Body of pancreas (tissue), 4 donors: Measurements from ENCODE around the gene ADPRS. TPM values are rescaled to one million over a fixed set of nuclear protein-coding genes. Genes with fewer than 3 reads are reported as not detected.

ENCODE experiments used
- ATAC-seq: fragments of 150-250 bp; one replicate; pipeline ENCODE4 v1.9.1; 2016
- DNase-seq, 4 donors: peaks; one replicate each; pipeline ENCODE4 v3.0.0-alpha.2; 2019
- H3K27ac ChIP-seq, 4 donors: fragments of 200-600 bp; sonication (generic); 1 replicate in 3 of 4; 2 replicates in 1 of 4; pipeline versions ENCODE4 v1.5.1 to v1.6.1; 2016 to 2019; ENCODE audit warnings: mild to moderate bottlenecking in 1 of 4, mixed read lengths in 1 of 4, moderate library complexity in 1 of 4
- H3K27me3 ChIP-seq, 2 donors: fragments of 200-600 bp; sonication (generic); one replicate each; pipeline ENCODE4 v1.6.0; 2016; ENCODE audit warnings: mild to moderate bottlenecking in 1 of 2
- H3K36me3 ChIP-seq, 2 donors: fragments of 200-600 bp; sonication (generic); replicated peaks in 1 of 2; 2 replicates each; pipeline ENCODE4 v1.5.1; 2016; ENCODE audit warnings: low read depth in 2 of 2; ENCODE audit not compliant: insufficient read depth in 1 of 2
- H3K4me1 ChIP-seq: fragments of 200-600 bp; sonication (generic); one replicate; pipeline ENCODE4 v1.6.0; 2016
- H3K4me3 ChIP-seq, 2 donors: fragments of 200-600 bp; sonication (generic); 1 replicate in 1 of 2; 2 replicates in 1 of 2; pipeline ENCODE4 v1.5.1; 2016 to 2019
- H3K9me3 ChIP-seq, 3 donors: fragments of 200-600 bp; sonication (generic); 1 replicate in 2 of 3; 2 replicates in 1 of 3; pipeline ENCODE4 v1.5.1; 2016
- CTCF ChIP-seq, 7 experiments: fragments of 450-650 bp in 4 of 7; fragments of 200-600 bp in 3 of 7; sonication (generic) in 3 of 7; IDR thresholded peaks; one replicate each; pipeline ENCODE4 v1.5.1; 2016 to 2019; ENCODE audit warnings: antibody characterized with exemption in 7 of 7
- POLR2A ChIP-seq, 3 donors: fragments of 450-650 bp; IDR thresholded peaks; one replicate each; pipeline ENCODE4 v1.6.1; 2016; ENCODE audit warnings: antibody characterized with exemption in 3 of 3, mild to moderate bottlenecking in 2 of 3
- WGBS, 2 donors: methylation state at CpG; one replicate each; pipeline ENCODE4 v1.1.5; 2017; 5-methylcytosine and 5-hydroxymethylcytosine counted together
- intact Hi-C: fragments of 100-400 bp; cut with DNase I; formaldehyde crosslinking; loops from one replicate; pipeline ENCODE4 v1.15.1; 2023
- total RNA-seq, 2 donors: library from RNA; depleted of rRNA; stranded (reverse); fragments of >200 nt; gene quantifications; one replicate each; pipeline ENCODE4 v1.1.0, GENCODE V29; 2016

The ADPRS gene
- total RNA-seq, 2 donors from 2014 or later, result 16.2 to 25.2 TPM

GRCh38 chr1:36091698-36092097, 3.0 kb downstream of the ADPRS start:
- WGBS, 2 donors, result 87 to 88% methylated on average over 6 to 13 of the region's 13 CpGs
- peaks cover 17% of the 10 kb centered on the region for H3K4me1 ChIP-seq
- TF ChIP-seq CTCF (IDR thresholded peaks at IDR 0.05) (no peak), POLR2A (IDR thresholded peaks at IDR 0.05) (no peak)
- no peak overlapping the region for H3K27ac ChIP-seq
- H3K4me3 ChIP-seq, result no peak overlapping the region
- ATAC-seq (no peak), DNase-seq (no peak)
- H3K9me3 ChIP-seq, result no peaks in the 10 kb centered on the region
- H3K36me3 ChIP-seq, result peaks cover 19% of the 10 kb centered on the region in 2 donors
- no peaks in the 10 kb centered on the region for H3K27me3 ChIP-seq
- intact Hi-C loops, result loop anchor here (10.0 kb wide), 2 partner anchors 53 to 323 kb away; partner anchors contain the start of gene TRAPPC3

- no peak overlapping the region for H3K27ac ChIP-seq
- no peak overlapping the region for H3K4me3 ChIP-seq
- DNase-seq, result no peak
- H3K36me3 ChIP-seq, result peaks cover 19% of the 10 kb centered on the region in 2 donors
- H3K4me1 ChIP-seq, result peaks cover 17% of the 10 kb centered on the region
- WGBS, 2 donors, result 89 to 93% methylated on average over 15 to 17 of the region's 17 CpGs
- no peak for ATAC-seq
- TF ChIP-seq POLR2A (IDR thresholded peaks at IDR 0.05) (no peak), CTCF (IDR thresholded peaks at IDR 0.05) (no peak)
- intact Hi-C loops, result loop anchor here (10.0 kb wide), 2 partner anchors 53 to 323 kb away; partner anchors contain the start of gene TRAPPC3
- H3K9me3 ChIP-seq, result no peaks in the 10 kb centered on the region
- no peaks in the 10 kb centered on the region for H3K27me3 ChIP-seq
These were observed 3.6 kb downstream of the ADPRS start for GRCh38 chr1:36092166-36092797.

GRCh38 chr1:36092798-36093185, 4.1 kb downstream of the ADPRS start:
- no peak for TF ChIP-seq CTCF (IDR thresholded peaks at IDR 0.05)
- TF ChIP-seq POLR2A (IDR thresholded peaks at IDR 0.05), result no peak
- no peaks in the 10 kb centered on the region for H3K27me3 ChIP-seq
- peaks cover 17% of the 10 kb centered on the region for H3K4me1 ChIP-seq
- no peaks in the 10 kb centered on the region for H3K9me3 ChIP-seq
- ATAC-seq (no peak), DNase-seq (no peak)
- no peak overlapping the region for H3K4me3 ChIP-seq
- H3K27ac ChIP-seq, result no peak overlapping the region
- intact Hi-C loops, result loop anchor here (10.0 kb wide), 2 partner anchors 52 to 322 kb away; partner anchors contain the start of gene TRAPPC3
- H3K36me3 ChIP-seq, result peaks cover 19% of the 10 kb centered on the region in 2 donors
- WGBS, 2 donors, result 94 to 95% methylated on average over 7 to 9 of the region's 9 CpGs

- Histone ChIP-seq H3K27me3 (no peaks in the 10 kb centered on the region), H3K4me1 (peaks cover 15% of the 10 kb centered on the region), H3K27ac (no peak overlapping the region), H3K36me3 (peaks cover 19% of the 10 kb centered on the region in 2 donors), H3K9me3 (no peaks in the 10 kb centered on the region), H3K4me3 (no peak overlapping the region)
- TF ChIP-seq CTCF (IDR thresholded peaks at IDR 0.05) (no peak), POLR2A (IDR thresholded peaks at IDR 0.05) (no peak)
- ATAC-seq, result no peak
- intact Hi-C loops, result loop anchor here (10.0 kb wide), 2 partner anchors 52 to 322 kb away; partner anchors contain the start of gene TRAPPC3
- WGBS, 2 donors, result 82% methylated on average over 6 of the region's 7 CpGs
- DNase-seq, result no peak
These were observed 4.5 kb downstream of the ADPRS start for GRCh38 chr1:36093226-36093625.
